SK-N-SH treated with all-trans-retinoic acid at 6 μM for 48 hours (cell line): ENCODE results near the gene SRPX2.

Experiments
- ARNTL ChIP-seq: fragments of 450-650 bp; formaldehyde crosslinking; IDR thresholded peaks from 2 replicates; pipeline ENCODE4 v1.5.0; 2020; ENCODE audit warnings: low read depth, mild to moderate bottlenecking, moderate library complexity, borderline replicate concordance
- ZC3H10 ChIP-seq: fragments of 250-450 bp; sonication (Bioruptor Pico); IDR thresholded peaks from 2 replicates; pipeline ENCODE4 v1.5.1; 2021; ENCODE audit warnings: mild to moderate bottlenecking, moderate library complexity
- ZFP30 ChIP-seq: fragments of 450-650 bp; formaldehyde crosslinking; IDR thresholded peaks from 2 replicates; pipeline ENCODE4 v1.5.0; 2022; ENCODE audit warnings: mild to moderate bottlenecking, moderate library complexity
- ZNF70 ChIP-seq: fragments of 450-650 bp; formaldehyde crosslinking; IDR thresholded peaks from 2 replicates; pipeline ENCODE4 v1.5.0; 2020; ENCODE audit warnings: mild to moderate bottlenecking, moderate library complexity
- TF ChIP-seq, protein P1 (sequence below): fragments of 250-450 bp; sonication (Bioruptor Pico); IDR thresholded peaks from 2 replicates; pipeline ENCODE4 v1.5.1; 2020; ENCODE audit warnings: low read depth, mild to moderate bottlenecking, moderate library complexity
- TF ChIP-seq, protein P2 (sequence below): fragments of 250-450 bp; sonication (Bioruptor Pico); IDR thresholded peaks from 2 replicates; pipeline ENCODE4 v1.5.0; 2020; ENCODE audit warnings: mild to moderate bottlenecking, moderate library complexity
- TF ChIP-seq, protein P3 (sequence below): fragments of 250-450 bp; sonication (Bioruptor Pico); IDR thresholded peaks from 2 replicates; pipeline ENCODE4 v1.8.0; 2020; ENCODE audit warnings: mild to moderate bottlenecking, moderate library complexity, borderline replicate concordance

DNA sequence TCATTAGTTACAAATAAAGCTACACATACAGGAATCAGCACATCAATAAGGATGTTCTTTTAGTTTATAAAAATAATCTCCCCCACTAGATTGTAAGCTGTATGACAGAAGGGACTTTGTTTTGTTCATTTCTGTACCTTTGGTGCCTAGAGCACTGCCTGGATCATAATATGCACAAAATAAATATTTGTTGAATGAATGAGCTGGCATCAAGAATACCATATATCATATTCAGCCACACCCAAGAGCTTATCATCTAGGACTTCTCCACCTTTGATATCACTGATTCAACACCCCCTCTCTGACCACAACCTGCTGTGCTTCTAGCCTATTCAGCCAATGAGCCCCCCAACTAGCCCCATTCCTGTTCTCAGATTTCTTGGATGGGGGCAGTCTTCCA lies 77.3 kb downstream of the SRPX2 start:
- TF ChIP-seq, protein P1, sequence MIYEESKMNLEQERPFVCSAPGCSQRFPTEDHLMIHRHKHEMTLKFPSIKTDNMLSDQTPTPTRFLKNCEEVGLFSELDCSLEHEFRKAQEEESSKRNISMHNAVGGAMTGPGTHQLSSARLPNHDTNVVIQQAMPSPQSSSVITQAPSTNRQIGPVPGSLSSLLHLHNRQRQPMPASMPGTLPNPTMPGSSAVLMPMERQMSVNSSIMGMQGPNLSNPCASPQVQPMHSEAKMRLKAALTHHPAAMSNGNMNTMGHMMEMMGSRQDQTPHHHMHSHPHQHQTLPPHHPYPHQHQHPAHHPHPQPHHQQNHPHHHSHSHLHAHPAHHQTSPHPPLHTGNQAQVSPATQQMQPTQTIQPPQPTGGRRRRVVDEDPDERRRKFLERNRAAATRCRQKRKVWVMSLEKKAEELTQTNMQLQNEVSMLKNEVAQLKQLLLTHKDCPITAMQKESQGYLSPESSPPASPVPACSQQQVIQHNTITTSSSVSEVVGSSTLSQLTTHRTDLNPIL (CRISPR knock-in tag) = no peak
- TF ChIP-seq, protein P2, sequence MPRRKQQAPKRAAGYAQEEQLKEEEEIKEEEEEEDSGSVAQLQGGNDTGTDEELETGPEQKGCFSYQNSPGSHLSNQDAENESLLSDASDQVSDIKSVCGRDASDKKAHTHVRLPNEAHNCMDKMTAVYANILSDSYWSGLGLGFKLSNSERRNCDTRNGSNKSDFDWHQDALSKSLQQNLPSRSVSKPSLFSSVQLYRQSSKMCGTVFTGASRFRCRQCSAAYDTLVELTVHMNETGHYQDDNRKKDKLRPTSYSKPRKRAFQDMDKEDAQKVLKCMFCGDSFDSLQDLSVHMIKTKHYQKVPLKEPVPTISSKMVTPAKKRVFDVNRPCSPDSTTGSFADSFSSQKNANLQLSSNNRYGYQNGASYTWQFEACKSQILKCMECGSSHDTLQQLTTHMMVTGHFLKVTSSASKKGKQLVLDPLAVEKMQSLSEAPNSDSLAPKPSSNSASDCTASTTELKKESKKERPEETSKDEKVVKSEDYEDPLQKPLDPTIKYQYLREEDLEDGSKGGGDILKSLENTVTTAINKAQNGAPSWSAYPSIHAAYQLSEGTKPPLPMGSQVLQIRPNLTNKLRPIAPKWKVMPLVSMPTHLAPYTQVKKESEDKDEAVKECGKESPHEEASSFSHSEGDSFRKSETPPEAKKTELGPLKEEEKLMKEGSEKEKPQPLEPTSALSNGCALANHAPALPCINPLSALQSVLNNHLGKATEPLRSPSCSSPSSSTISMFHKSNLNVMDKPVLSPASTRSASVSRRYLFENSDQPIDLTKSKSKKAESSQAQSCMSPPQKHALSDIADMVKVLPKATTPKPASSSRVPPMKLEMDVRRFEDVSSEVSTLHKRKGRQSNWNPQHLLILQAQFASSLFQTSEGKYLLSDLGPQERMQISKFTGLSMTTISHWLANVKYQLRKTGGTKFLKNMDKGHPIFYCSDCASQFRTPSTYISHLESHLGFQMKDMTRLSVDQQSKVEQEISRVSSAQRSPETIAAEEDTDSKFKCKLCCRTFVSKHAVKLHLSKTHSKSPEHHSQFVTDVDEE (CRISPR knock-in tag) = no peak
- TF ChIP-seq, protein P3, sequence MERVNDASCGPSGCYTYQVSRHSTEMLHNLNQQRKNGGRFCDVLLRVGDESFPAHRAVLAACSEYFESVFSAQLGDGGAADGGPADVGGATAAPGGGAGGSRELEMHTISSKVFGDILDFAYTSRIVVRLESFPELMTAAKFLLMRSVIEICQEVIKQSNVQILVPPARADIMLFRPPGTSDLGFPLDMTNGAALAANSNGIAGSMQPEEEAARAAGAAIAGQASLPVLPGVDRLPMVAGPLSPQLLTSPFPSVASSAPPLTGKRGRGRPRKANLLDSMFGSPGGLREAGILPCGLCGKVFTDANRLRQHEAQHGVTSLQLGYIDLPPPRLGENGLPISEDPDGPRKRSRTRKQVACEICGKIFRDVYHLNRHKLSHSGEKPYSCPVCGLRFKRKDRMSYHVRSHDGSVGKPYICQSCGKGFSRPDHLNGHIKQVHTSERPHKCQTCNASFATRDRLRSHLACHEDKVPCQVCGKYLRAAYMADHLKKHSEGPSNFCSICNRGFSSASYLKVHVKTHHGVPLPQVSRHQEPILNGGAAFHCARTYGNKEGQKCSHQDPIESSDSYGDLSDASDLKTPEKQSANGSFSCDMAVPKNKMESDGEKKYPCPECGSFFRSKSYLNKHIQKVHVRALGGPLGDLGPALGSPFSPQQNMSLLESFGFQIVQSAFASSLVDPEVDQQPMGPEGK (CRISPR knock-in tag) = no peak
- TF ChIP-seq ZFP30 (CRISPR knock-in tag) (no peak), ZC3H10 (CRISPR knock-in tag) (no peak), ARNTL (CRISPR knock-in tag) (no peak), ZNF70 (no peak)
